ENCODE results near the gene MAMDC4. TPM values are rescaled to one million over a fixed set of nuclear protein-coding genes. Genes with fewer than 3 reads are reported as not detected.

The MAMDC4 gene
- total RNA-seq, 1 donor from 2014 or later: 36.7 TPM

DNA sequence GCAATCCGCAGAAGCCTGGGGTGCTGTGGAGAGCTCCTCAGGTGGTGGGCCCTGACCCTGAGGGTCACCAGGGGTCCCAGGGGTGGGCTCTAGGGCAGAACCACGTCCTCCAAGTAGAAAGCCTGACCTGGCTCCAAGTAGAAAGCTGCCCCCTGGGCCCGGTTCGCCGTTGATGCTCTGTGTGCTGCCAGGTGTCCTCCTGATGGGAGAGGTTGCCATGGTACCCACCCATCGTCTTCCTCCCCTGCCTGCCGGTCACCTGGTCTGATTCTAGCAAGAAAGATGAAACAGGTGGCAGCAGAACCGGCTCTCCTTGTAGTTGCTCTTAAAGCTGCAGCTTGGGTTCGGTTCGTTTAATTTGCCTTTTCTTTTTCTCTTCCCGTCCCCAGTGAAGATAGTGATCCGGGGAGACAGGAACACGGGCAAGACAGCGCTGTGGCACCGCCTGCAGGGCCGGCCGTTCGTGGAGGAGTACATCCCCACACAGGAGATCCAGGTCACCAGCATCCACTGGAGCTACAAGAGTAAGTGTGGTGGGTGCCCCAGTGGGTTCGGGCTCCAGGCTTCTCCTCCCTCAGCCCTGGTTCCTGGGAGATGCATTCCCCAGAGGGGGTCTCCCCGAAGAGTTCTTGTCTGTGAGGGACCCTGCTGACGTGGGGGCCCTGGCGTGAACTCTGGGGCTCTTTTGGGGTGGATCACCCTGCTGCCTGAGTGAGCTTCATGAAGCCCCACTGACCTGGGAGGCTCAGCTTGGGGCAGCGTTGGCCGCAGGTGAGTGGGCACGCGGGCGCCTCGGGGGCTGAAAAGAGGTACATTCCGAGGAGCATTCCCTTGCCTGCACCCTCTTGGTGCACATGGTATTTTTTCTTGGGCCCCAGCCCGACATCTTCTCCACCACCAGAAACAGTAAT, 28.8 kb upstream of the MAMDC4 start:
- DNase-seq (ENCODE audit: low spot score, unreplicated experiment): no peak
- no peaks in the 10 kb centered on the region for H3K9me3 Mint-ChIP-seq (ENCODE audit: low read depth)
- peaks cover 5% of the 10 kb centered on the region for H3K36me3 Mint-ChIP-seq (ENCODE audit: insufficient read depth)
- peaks cover 8% of the 10 kb centered on the region for H3K27me3 Mint-ChIP-seq
- H3K27ac Mint-ChIP-seq: no peak overlapping the region
- TF ChIP-seq, protein P1, sequence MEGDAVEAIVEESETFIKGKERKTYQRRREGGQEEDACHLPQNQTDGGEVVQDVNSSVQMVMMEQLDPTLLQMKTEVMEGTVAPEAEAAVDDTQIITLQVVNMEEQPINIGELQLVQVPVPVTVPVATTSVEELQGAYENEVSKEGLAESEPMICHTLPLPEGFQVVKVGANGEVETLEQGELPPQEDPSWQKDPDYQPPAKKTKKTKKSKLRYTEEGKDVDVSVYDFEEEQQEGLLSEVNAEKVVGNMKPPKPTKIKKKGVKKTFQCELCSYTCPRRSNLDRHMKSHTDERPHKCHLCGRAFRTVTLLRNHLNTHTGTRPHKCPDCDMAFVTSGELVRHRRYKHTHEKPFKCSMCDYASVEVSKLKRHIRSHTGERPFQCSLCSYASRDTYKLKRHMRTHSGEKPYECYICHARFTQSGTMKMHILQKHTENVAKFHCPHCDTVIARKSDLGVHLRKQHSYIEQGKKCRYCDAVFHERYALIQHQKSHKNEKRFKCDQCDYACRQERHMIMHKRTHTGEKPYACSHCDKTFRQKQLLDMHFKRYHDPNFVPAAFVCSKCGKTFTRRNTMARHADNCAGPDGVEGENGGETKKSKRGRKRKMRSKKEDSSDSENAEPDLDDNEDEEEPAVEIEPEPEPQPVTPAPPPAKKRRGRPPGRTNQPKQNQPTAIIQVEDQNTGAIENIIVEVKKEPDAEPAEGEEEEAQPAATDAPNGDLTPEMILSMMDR (IDR thresholded peaks at IDR 0.05; ENCODE audit: unreplicated experiment): no peak
- H3K4me3 Mint-ChIP-seq (ENCODE audit: low read depth): no peak overlapping the region
- H3K4me1 Mint-ChIP-seq (ENCODE audit: low read depth): peaks cover 9% of the 10 kb centered on the region

- no peaks in the 10 kb centered on the region for H3K9me3 Mint-ChIP-seq (ENCODE audit: low read depth)
- H3K27me3 Mint-ChIP-seq: peaks cover 8% of the 10 kb centered on the region
- H3K27ac Mint-ChIP-seq: no peak overlapping the region
- no peak for DNase-seq (ENCODE audit: low spot score, unreplicated experiment)
- TF ChIP-seq, protein P1 (IDR thresholded peaks at IDR 0.05; ENCODE audit: unreplicated experiment): no peak
- peaks cover 6% of the 10 kb centered on the region for H3K4me1 Mint-ChIP-seq (ENCODE audit: low read depth)
- H3K36me3 Mint-ChIP-seq (ENCODE audit: insufficient read depth): peaks cover 3% of the 10 kb centered on the region
- no peak overlapping the region for H3K4me3 Mint-ChIP-seq (ENCODE audit: low read depth)
Observed at GRCh38 chr9:136824496-136825225, 27.5 kb upstream of the MAMDC4 start.

DNA sequence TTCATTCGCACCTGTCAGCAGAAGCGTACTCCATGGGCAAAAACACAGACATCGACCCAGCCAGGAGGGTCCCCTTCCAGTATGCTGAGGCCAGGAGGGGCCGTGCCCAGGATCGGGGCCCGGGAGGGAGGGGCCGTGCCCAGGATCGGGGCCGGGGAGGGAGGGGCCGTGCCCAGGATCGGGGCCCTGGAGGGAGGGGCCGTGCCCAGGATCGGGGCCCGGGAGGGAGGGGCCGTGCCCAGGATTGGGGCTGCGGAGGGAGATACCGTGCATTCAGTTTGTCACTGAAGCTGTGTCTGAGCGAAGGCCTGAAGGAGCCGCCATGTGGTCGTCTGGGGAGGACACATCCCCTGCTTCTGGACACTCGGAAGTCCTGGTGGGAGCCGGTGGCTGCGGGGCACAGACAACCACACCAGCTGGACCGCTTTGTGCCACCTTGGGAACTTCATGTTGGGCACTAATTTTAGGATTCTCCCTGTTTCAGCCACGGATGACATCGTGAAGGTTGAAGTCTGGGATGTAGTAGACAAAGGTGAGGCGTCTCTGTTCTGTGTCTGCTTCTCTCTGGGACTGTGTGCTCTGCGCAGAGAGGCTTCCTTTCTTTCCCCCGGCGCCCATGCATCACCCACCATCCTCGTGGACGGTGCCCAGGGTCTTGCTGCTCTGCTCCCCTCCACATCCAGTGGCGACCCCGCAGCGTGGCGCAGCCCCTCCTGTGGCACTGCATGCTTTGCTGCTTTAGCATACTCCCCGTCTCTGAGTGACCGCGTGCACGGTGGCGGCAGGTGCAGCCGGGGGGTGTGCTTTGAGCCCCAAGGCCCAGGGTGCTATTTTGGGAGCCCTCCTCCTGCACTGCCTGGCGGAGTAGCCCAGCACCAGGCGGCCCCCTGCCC, 26.6 kb upstream of the MAMDC4 start:
- TF ChIP-seq, protein P1 (IDR thresholded peaks at IDR 0.05; ENCODE audit: unreplicated experiment): no peak
- Mint-ChIP-seq H3K27me3 (peaks cover 6% of the 10 kb centered on the region), H3K36me3 (ENCODE audit: insufficient read depth) (peaks cover 3% of the 10 kb centered on the region), H3K4me3 (ENCODE audit: low read depth) (no peak overlapping the region), H3K27ac (no peak overlapping the region), H3K9me3 (ENCODE audit: low read depth) (no peaks in the 10 kb centered on the region), H3K4me1 (ENCODE audit: low read depth) (peaks cover 6% of the 10 kb centered on the region)
- DNase-seq (ENCODE audit: low spot score, unreplicated experiment): no peak

DNA sequence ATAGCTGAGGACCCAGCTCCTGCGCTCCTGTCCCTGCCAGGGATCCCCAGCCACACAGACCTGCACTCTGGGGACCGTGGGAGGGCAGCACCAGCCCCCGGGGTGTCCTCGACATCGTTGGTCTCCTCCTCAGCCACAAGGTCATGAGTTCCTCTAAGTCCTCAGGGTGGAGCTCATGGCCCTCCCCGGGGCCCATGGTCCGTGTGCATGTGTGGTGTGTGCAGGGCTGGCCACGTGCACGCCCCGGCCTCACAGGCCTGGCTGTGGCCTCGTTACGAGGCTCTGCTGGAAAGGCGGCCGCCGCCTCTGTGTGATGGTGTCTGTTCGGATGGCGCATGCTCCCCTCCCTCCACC, 26.0 kb upstream of the MAMDC4 start:
- Mint-ChIP-seq H3K4me3 (ENCODE audit: low read depth) (no peak overlapping the region), H3K27ac (no peak overlapping the region), H3K36me3 (ENCODE audit: insufficient read depth) (peaks cover 2% of the 10 kb centered on the region), H3K4me1 (ENCODE audit: low read depth) (peaks cover under 1% of the 10 kb centered on the region), H3K27me3 (peaks cover under 1% of the 10 kb centered on the region), H3K9me3 (ENCODE audit: low read depth) (no peaks in the 10 kb centered on the region)
- no peak for DNase-seq (ENCODE audit: low spot score, unreplicated experiment)
- TF ChIP-seq, protein P1 (IDR thresholded peaks at IDR 0.05; ENCODE audit: unreplicated experiment): no peak

Data from progenitor cell of endocrine pancreas (in vitro differentiated cells).